H1 (cell line): Measurements from ENCODE around the gene INTS7. TPM values are rescaled to one million over a fixed set of nuclear protein-coding genes. Genes with fewer than 3 reads are reported as not detected.

Experiments used
- CTCF ChIA-PET: fragments of 300-600 bp; sonication (Branson Sonifier 250); formaldehyde crosslinking; loops from one replicate; lab custom pipeline; 2021; ENCODE audit not compliant: partially characterized antibody; lab: Charles Lee
- POLR2A ChIA-PET: fragments of 300-600 bp; sonication (Branson Sonifier 250); formaldehyde crosslinking; loops from one replicate; lab custom pipeline; 2021; ENCODE audit warnings: inconsistent platforms; ENCODE audit not compliant: partially characterized antibody; lab: Charles Lee
- DNase-seq, 2 experiments: peaks; one replicate each; pipeline versions ENCODE4 v3.0.0 to v3.0.0-alpha.2; 2010 to 2022; ENCODE audit warnings: low spot score in 2 of 2, low read depth in 1 of 2, mixed read lengths in 1 of 2
- FAIRE-seq: peaks from 2 replicates; lab custom pipeline; 2011; peaks lifted over from hg19 to GRCh38; lab: Jason Lieb, UNC
- H2AFZ ChIP-seq: 2 replicates; pipeline ENCODE4 v1.8.1; 2012; ENCODE audit warnings: low read length, inconsistent platforms
- H2AK5ac ChIP-seq: 2 replicates; pipeline ENCODE4 v1.6.1; 2013; ENCODE audit warnings: low read depth, low read length
- H2BK120ac ChIP-seq: replicated peaks from 2 replicates; pipeline ENCODE3; 2013; ENCODE audit warnings: low read depth, low read length, inconsistent platforms
- H2BK12ac ChIP-seq: 2 replicates; pipeline ENCODE4 v1.6.1; 2013; ENCODE audit warnings: low read depth, low read length
- H2BK15ac ChIP-seq: 2 replicates; pipeline ENCODE4 v1.6.1; 2013; ENCODE audit warnings: low read length
- H2BK20ac ChIP-seq: 2 replicates; pipeline ENCODE4 v1.6.1; 2013; ENCODE audit warnings: low read length
- H2BK5ac ChIP-seq: 2 replicates; pipeline ENCODE4 v1.6.1; 2013; ENCODE audit warnings: low read depth, low read length
- H3K14ac ChIP-seq: 2 replicates; pipeline ENCODE4 v1.6.1; 2013; ENCODE audit warnings: inconsistent platforms; ENCODE audit not compliant: insufficient read length
- H3K18ac ChIP-seq: 2 replicates; pipeline ENCODE4 v1.6.1; 2013; ENCODE audit warnings: low read length; ENCODE audit errors: extremely low read depth
- H3K23ac ChIP-seq: 2 replicates; pipeline ENCODE4 v1.6.1; 2013; ENCODE audit warnings: inconsistent platforms; ENCODE audit not compliant: insufficient read length
- H3K23me2 ChIP-seq: 2 replicates; pipeline ENCODE4 v1.6.1; 2013; ENCODE audit warnings: low read depth, low read length
- H3K27ac ChIP-seq: 2 replicates; pipeline ENCODE4 v1.6.1; 2011; ENCODE audit warnings: low read depth, low read length, inconsistent platforms
- H3K27me3 ChIP-seq, 4 experiments: replicated peaks in 1 of 4; 1 replicate in 1 of 4; 2 replicates in 3 of 4; pipeline versions ENCODE4 v1.6.1 to v1.8.1; 2011 to 2013; ENCODE audit warnings: low read length in 3 of 4, mild to moderate bottlenecking in 3 of 4, inconsistent platforms in 2 of 4, mixed read lengths in 2 of 4, moderate library complexity in 1 of 4; ENCODE audit not compliant: control insufficient read depth in 3 of 4, insufficient read depth in 3 of 4; ENCODE audit errors: extremely low read depth in 1 of 4
- H3K36me3 ChIP-seq, 4 experiments: 2 replicates each; pipeline versions ENCODE4 v1.6.1 to v1.8.1; 2011 to 2013; ENCODE audit warnings: mild to moderate bottlenecking in 4 of 4, low read length in 3 of 4, moderate library complexity in 2 of 4, control low read depth in 1 of 4, inconsistent platforms in 1 of 4; ENCODE audit not compliant: insufficient read depth in 4 of 4, control insufficient read depth in 2 of 4
- H3K4ac ChIP-seq: replicated peaks from 2 replicates; pipeline ENCODE3; 2013; ENCODE audit warnings: low read length, low read depth, mixed read lengths, inconsistent platforms; ENCODE audit not compliant: insufficient read length
- H3K4me1 ChIP-seq, 4 experiments: replicated peaks in 1 of 4; 1 replicate in 1 of 4; 2 replicates in 3 of 4; pipeline versions ENCODE4 v1.6.1 to v1.8.1; 2011 to 2013; ENCODE audit warnings: low read length in 3 of 4, inconsistent platforms in 2 of 4, mixed read lengths in 1 of 4; ENCODE audit not compliant: insufficient read depth in 4 of 4, control insufficient read depth in 3 of 4
- H3K4me2 ChIP-seq, 2 experiments: 2 replicates each; pipeline versions ENCODE4 v1.6.1 to v1.8.1; 2011 to 2013; ENCODE audit warnings: low read depth in 2 of 2, low read length in 2 of 2, control low read depth in 1 of 2, inconsistent platforms in 1 of 2, mild to moderate bottlenecking in 1 of 2; ENCODE audit not compliant: insufficient read depth in 1 of 2
- H3K4me3 ChIP-seq, 4 experiments: fragments of 200-600, 300-600 bp in 1 of 4; sonication (generic), shearing (Covaris generic), sonication (Bioruptor Twin) in 1 of 4; 2 replicates each; pipeline versions ENCODE4 v1.5.1 to v1.8.1; 2011 to 2016; ENCODE audit warnings: low read length in 4 of 4, low read depth in 3 of 4, control low read depth in 2 of 4, inconsistent platforms in 2 of 4, mild to moderate bottlenecking in 2 of 4, mixed read lengths in 1 of 4, moderate library complexity in 1 of 4; ENCODE audit not compliant: insufficient read depth in 2 of 4; ENCODE audit errors: extremely low read depth in 1 of 4
- H3K56ac ChIP-seq: replicated peaks from 2 replicates; pipeline ENCODE3; 2013; ENCODE audit warnings: low read depth, mild to moderate bottlenecking, mixed read lengths, low read length, inconsistent platforms; ENCODE audit not compliant: insufficient read length
- H3K79me1 ChIP-seq: 2 replicates; pipeline ENCODE4 v1.6.1; 2013; ENCODE audit warnings: low read depth, low read length, control low read depth
- H3K79me2 ChIP-seq, 2 experiments: 2 replicates each; pipeline versions ENCODE4 v1.6.1 to v1.8.1; 2012 to 2013; ENCODE audit warnings: low read length in 2 of 2, mild to moderate bottlenecking in 2 of 2, inconsistent platforms in 1 of 2; ENCODE audit not compliant: insufficient read depth in 2 of 2, control insufficient read depth in 1 of 2
- H3K9ac ChIP-seq, 4 experiments: replicated peaks in 1 of 4; 1 replicate in 1 of 4; 2 replicates in 3 of 4; pipeline versions ENCODE4 v1.6.1 to v1.8.1; 2011 to 2013; ENCODE audit warnings: low read depth in 3 of 4, low read length in 3 of 4, control low read depth in 2 of 4, mild to moderate bottlenecking in 2 of 4, moderate library complexity in 2 of 4, inconsistent platforms in 1 of 4; ENCODE audit errors: extremely low read depth in 1 of 4
- H3K9me3 ChIP-seq, 2 experiments: 2 replicates each; pipeline versions ENCODE4 v1.6.1 to v1.8.1; 2012 to 2013; ENCODE audit warnings: mild to moderate bottlenecking in 2 of 2, moderate library complexity in 2 of 2, control low read depth in 1 of 2, inconsistent platforms in 1 of 2, low read depth in 1 of 2, low read length in 1 of 2, mixed read lengths in 1 of 2; ENCODE audit not compliant: insufficient read depth in 2 of 2
- H4K20me1 ChIP-seq, 2 experiments: replicated peaks in 1 of 2; 2 replicates each; pipeline versions ENCODE3 to v1.8.1; 2011 to 2013; ENCODE audit warnings: inconsistent platforms in 2 of 2, low read length in 2 of 2, mild to moderate bottlenecking in 1 of 2; ENCODE audit not compliant: insufficient read depth in 2 of 2, control insufficient read depth in 1 of 2
- H4K5ac ChIP-seq: 2 replicates; pipeline ENCODE4 v1.6.1; 2013; ENCODE audit warnings: low read length, low read depth, mixed read lengths, inconsistent platforms; ENCODE audit not compliant: insufficient read length
- H4K8ac ChIP-seq: 2 replicates; pipeline ENCODE4 v1.8.0; 2013; ENCODE audit warnings: mild to moderate bottlenecking, moderate library complexity, low read length, inconsistent platforms; ENCODE audit not compliant: insufficient read depth; ENCODE audit errors: extremely low read depth
- H4K91ac ChIP-seq: replicated peaks from 2 replicates; pipeline ENCODE3; 2013; ENCODE audit warnings: low read length, mixed read lengths, inconsistent platforms; ENCODE audit not compliant: insufficient read length
- ATF3 ChIP-seq: IDR thresholded peaks from 2 replicates; pipeline ENCODE4 v1.6.1; 2011; ENCODE audit warnings: low read depth, mild to moderate bottlenecking, low read length; ENCODE audit not compliant: insufficient read depth
- CEBPB ChIP-seq: IDR thresholded peaks from 2 replicates; pipeline ENCODE4 v1.6.1; 2012; ENCODE audit warnings: low read depth, low read length
- JUND ChIP-seq: IDR thresholded peaks from 2 replicates; pipeline ENCODE4 v1.6.1; 2011; ENCODE audit warnings: mild to moderate bottlenecking, improper control_type of control experiment, low read length
- KDM4A ChIP-seq: IDR thresholded peaks from one replicate; pipeline ENCODE4 v1.7.1; 2012; ENCODE audit warnings: low read depth, mild to moderate bottlenecking, moderate library complexity, low read length, inconsistent platforms; ENCODE audit not compliant: severe bottlenecking
- MAX ChIP-seq: IDR thresholded peaks from 2 replicates; pipeline ENCODE4 v1.6.1; 2012; ENCODE audit warnings: inconsistent platforms
- SAP30 ChIP-seq: fragments of 300-600 bp; sonication (generic); IDR thresholded peaks from 2 replicates; pipeline ENCODE4 v1.7.1; 2012; ENCODE audit warnings: low read length, moderate library complexity, mild to moderate bottlenecking, inconsistent platforms; ENCODE audit not compliant: insufficient read depth, insufficient replicate concordance
- ZNF274 ChIP-seq: IDR thresholded peaks from 2 replicates; pipeline ENCODE4 v1.7.0; 2012; ENCODE audit warnings: low read length, borderline replicate concordance; ENCODE audit errors: extremely low read depth
- WGBS, 2 experiments: shearing (Covaris generic) in 1 of 2; methylation state at CpG; one replicate each; pipeline versions ENCODE4 v1.1.6 to v1.1.7; 2013 to 2015; ENCODE audit warnings: low lambda C conversion rate in 2 of 2, mixed read lengths in 2 of 2, inconsistent platforms in 1 of 2, low coverage in 1 of 2, missing lambda C conversion rate in 1 of 2; ENCODE audit not compliant: insufficient replicate concordance in 2 of 2, insufficient coverage in 1 of 2, insufficient read length in 1 of 2; ENCODE audit errors: extremely low coverage in 1 of 2, missing lambda C conversion rate in 1 of 2; 5-methylcytosine and 5-hydroxymethylcytosine counted together
- polyA plus RNA-seq, 7 experiments: library from polyadenylated mRNA; depleted of rRNA in 3 of 7; stranded (reverse) in 5 of 7; unstranded in 2 of 7; fragments of >200 nt in 5 of 7; fragments of 200-250 nt in 2 of 7; gene quantifications; 1 replicate in 5 of 7; 2 replicates in 1 of 7; 4 replicates in 1 of 7; pipeline versions ENCODE4 v1.2.1 to v1.2.3, GENCODE V29; 2011 to 2013; ENCODE audit warnings: missing spikeins in 2 of 7, mixed read lengths in 2 of 7
- total RNA-seq: library from RNA; stranded (reverse); fragmentation: NEBNext Ultra II Directional; extraction: Animal tissue kit (Norgen Biotek cat#: 25700); gene quantifications from 2 replicates; pipeline ENCODE4 v1.2.1, GENCODE V29; 2021

The INTS7 gene
- total and polyA plus RNA-seq, 2 of the 8 experiments (the other 6 are each of a cell fraction or from before 2014, with no cell fraction given): 15.2 to 22.4 TPM

DNA sequence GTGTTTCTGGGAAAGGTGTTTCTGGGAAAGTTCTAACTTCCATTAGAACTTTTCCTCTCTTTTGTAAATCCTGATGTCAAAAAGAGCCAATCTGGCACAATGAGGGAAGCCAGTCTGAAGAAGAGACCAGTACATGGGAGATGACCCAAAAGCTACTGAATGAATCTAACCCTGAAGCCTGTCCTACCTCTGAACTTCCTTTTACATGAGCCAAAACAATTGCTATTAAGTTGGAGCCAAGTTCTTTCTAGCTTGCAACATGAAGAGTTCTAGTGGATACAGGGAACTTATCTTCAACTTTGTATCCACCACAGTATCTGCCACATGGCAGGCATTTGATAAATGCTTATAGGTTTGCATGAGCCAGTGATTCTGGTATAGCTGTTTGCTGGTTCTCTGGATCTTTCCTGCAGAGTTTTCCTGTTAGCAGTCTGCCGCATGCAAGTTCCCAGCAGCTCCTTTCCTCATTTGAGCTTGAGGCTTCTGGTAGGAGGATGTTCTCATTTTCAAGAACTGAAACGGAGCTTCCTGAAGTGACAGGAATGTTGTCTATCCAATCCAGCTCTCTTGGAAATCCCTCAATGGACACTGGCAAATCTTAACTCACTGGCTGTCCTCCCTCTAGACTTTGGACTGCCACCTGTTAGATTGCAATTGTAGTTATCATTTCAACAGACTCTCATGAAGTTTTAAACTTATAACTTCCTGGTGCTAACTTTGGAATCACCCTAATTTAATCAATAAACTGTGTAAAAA is 131.7 kb downstream of the INTS7 start:
- H2AFZ ChIP-seq: no peak overlapping the region
- no peak for TF ChIP-seq JUND
- no peak for TF ChIP-seq CEBPB
- TF ChIP-seq KDM4A: no peak
- no peak for TF ChIP-seq ZNF274
- no peak for TF ChIP-seq ATF3
- TF ChIP-seq SAP30: no peak
- no peak for TF ChIP-seq MAX
- no peak overlapping the region for H2BK120ac ChIP-seq
- H4K20me1 ChIP-seq: no peaks in the 10 kb centered on the region
- POLR2A ChIA-PET: no interaction called here
- no peak overlapping the region for H2AK5ac ChIP-seq
- DNase-seq (no peak), FAIRE-seq (no peak)
- H3K14ac ChIP-seq: no peak overlapping the region
- H2BK12ac ChIP-seq: no peak overlapping the region
- H3K4ac ChIP-seq: no peak overlapping the region
- H3K23ac ChIP-seq: no peak overlapping the region
- H2BK5ac ChIP-seq: no peak overlapping the region
- H3K9me3 ChIP-seq: peaks cover 12 to 15% of the 10 kb centered on the region in 2 experiments
- H3K79me1 ChIP-seq: no peaks in the 10 kb centered on the region
- H3K9ac ChIP-seq: no peak overlapping the region
- H3K4me2 ChIP-seq: no peak overlapping the region
- H3K27me3 ChIP-seq: no peaks in the 10 kb centered on the region
- 94% methylated on average over 2 of the region's 2 CpGs; no CpG with 5 or more reads in 1 of the 2 experiments for WGBS, 2 experiments
- H3K36me3 ChIP-seq: no peaks in the 10 kb centered on the region
- no peak overlapping the region for H3K18ac ChIP-seq
- H4K5ac ChIP-seq: no peak overlapping the region
- H2BK20ac ChIP-seq: no peak overlapping the region
- no peak overlapping the region for H2BK15ac ChIP-seq
- H3K27ac ChIP-seq: no peak overlapping the region
- H3K79me2 ChIP-seq: no peaks in the 10 kb centered on the region
- no peak overlapping the region for H3K4me3 ChIP-seq
- H3K4me1 ChIP-seq: no peaks in the 10 kb centered on the region
- no peak overlapping the region for H4K91ac ChIP-seq
- no peak overlapping the region for H4K8ac ChIP-seq
- no peaks in the 10 kb centered on the region for H3K23me2 ChIP-seq
- H3K56ac ChIP-seq: no peak overlapping the region
- CTCF ChIA-PET: interaction anchor here (0.6 to 2.5 kb wide), 6 partner anchors 9 to 206 kb away, joined by 3 to 9 read pairs (median 4); no protein-coding TSS in a partner anchor
